Measurements from ENCODE around the gene SLC4A9.

SLC4A9 gene

DNA sequence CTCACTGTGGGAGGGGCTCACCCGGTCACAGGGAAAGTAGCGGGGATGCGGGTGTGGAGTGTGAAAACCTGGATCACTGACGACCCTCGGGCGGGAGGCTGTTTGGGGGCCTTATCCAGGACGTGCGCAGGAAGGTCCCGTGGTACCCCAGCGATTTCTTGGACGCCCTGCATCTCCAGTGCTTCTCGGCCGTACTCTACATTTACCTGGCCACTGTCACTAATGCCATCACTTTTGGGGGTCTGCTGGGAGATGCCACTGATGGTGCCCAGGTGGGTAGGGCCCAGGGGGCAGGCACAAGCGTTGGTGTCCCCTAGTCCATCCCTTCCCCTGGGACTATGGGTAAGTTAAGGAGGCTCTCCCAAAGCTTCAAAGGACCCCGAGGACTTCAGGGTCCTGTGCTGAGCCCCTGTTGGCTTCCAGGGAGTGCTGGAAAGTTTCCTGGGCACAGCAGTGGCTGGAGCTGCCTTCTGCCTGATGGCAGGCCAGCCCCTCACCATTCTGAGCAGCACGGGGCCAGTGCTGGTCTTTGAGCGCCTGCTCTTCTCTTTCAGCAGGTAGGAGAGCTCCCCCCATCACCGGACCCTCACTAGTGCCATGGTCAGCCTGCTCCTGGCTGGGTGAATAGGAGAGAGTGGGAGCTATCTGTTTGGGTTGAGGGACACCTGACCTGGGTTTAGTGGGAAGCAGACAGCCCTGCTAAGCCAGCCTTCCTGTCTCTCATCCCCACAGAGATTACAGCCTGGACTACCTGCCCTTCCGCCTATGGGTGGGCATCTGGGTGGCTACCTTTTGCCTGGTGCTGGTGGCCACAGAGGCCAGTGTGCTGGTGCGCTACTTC is 3.9 kb downstream of the SLC4A9 start:
- no peaks in the 10 kb centered on the region for H3K36me3 ChIP-seq (replicated peaks)
- no peak overlapping the region for H3K27ac ChIP-seq
- in situ Hi-C loops (cut with HindIII; ENCODE audit: low pct_ligation_motif_present, low sequenced_read_pairs), result no loop called here
- no peak for DNase-seq
- no peaks in the 10 kb centered on the region for H3K27me3 ChIP-seq (replicated peaks)
- H3K4me3 ChIP-seq (ENCODE audit: low read depth, low read length), result peak overlapping the region; percentile 48
- TF ChIP-seq, protein P1, sequence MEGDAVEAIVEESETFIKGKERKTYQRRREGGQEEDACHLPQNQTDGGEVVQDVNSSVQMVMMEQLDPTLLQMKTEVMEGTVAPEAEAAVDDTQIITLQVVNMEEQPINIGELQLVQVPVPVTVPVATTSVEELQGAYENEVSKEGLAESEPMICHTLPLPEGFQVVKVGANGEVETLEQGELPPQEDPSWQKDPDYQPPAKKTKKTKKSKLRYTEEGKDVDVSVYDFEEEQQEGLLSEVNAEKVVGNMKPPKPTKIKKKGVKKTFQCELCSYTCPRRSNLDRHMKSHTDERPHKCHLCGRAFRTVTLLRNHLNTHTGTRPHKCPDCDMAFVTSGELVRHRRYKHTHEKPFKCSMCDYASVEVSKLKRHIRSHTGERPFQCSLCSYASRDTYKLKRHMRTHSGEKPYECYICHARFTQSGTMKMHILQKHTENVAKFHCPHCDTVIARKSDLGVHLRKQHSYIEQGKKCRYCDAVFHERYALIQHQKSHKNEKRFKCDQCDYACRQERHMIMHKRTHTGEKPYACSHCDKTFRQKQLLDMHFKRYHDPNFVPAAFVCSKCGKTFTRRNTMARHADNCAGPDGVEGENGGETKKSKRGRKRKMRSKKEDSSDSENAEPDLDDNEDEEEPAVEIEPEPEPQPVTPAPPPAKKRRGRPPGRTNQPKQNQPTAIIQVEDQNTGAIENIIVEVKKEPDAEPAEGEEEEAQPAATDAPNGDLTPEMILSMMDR (IDR thresholded peaks at IDR 0.05; ENCODE audit: low read depth, low read length, missing control alignments), result no peak

DNA sequence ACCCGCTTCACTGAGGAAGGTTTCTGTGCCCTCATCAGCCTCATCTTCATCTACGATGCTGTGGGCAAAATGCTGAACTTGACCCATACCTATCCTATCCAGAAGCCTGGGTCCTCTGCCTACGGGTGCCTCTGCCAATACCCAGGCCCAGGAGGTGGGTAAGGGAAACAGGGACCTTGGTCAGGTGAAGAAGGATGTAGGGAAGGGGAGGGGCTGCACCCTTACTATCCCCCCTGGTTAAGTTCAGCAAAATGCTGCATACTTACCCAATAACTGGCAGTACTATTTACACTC is 4.4 kb downstream of the SLC4A9 start:
- TF ChIP-seq, protein P1 (IDR thresholded peaks at IDR 0.05; ENCODE audit: low read depth, low read length, missing control alignments), result no peak
- no peak overlapping the region for H3K4me3 ChIP-seq (ENCODE audit: low read depth, low read length)
- no peaks in the 10 kb centered on the region for H3K36me3 ChIP-seq (replicated peaks)
- H3K27me3 ChIP-seq (replicated peaks), result no peaks in the 10 kb centered on the region
- no peak overlapping the region for H3K27ac ChIP-seq
- in situ Hi-C loops (cut with HindIII; ENCODE audit: low pct_ligation_motif_present, low sequenced_read_pairs), result no loop called here
- no peak for DNase-seq

DNA sequence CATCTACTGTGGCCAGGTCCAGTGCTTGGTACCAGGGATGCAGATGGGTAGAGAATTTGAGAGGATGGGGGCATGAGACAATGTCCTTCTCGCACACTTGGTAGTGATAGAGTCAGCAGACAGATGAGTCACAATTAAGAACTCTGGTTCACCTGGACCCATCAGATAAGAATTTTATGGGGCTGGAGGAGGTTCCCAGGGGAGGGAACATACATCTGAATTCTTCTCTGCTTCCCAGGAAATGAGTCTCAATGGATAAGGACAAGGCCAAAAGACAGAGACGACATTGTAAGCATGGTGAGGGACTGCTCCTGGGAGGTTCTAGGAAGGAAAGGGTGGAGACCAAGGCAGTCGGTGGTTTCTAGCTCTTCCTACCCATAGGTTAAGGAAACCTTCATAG is 5.3 kb downstream of the SLC4A9 start:
- no peaks in the 10 kb centered on the region for H3K27me3 ChIP-seq (replicated peaks)
- no peak overlapping the region for H3K27ac ChIP-seq
- no peak for DNase-seq
- no peak overlapping the region for H3K4me3 ChIP-seq (ENCODE audit: low read depth, low read length)
- in situ Hi-C loops (cut with HindIII; ENCODE audit: low pct_ligation_motif_present, low sequenced_read_pairs), result no loop called here
- TF ChIP-seq, protein P1 (IDR thresholded peaks at IDR 0.05; ENCODE audit: low read depth, low read length, missing control alignments), result no peak
- H3K36me3 ChIP-seq (replicated peaks), result no peaks in the 10 kb centered on the region

DNA sequence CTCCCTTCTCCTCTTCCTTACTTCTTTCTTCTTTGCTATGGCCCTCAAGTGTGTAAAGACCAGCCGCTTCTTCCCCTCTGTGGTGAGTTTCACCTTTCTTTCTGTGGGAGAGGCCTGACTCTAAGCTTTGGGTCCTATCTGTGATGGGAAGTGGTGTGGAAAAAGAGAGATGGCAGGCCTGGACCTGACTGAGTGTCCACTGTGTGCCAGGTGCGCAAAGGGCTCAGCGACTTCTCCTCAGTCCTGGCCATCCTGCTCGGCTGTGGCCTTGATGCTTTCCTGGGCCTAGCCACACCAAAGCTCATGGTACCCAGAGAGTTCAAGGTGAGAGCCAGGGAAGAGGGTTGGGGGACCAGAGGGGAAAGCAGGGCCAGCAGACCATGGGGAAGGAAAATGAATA is 5.9 kb downstream of the SLC4A9 start:
- Histone ChIP-seq H3K36me3 (replicated peaks) (no peaks in the 10 kb centered on the region), H3K27ac (no peak overlapping the region), H3K4me3 (ENCODE audit: low read depth, low read length) (no peak overlapping the region), H3K27me3 (replicated peaks) (no peaks in the 10 kb centered on the region)
- DNase-seq, result no peak
- TF ChIP-seq, protein P1 (IDR thresholded peaks at IDR 0.05; ENCODE audit: low read depth, low read length, missing control alignments), result no peak
- in situ Hi-C loops (cut with HindIII; ENCODE audit: low pct_ligation_motif_present, low sequenced_read_pairs), result no loop called here

DNA sequence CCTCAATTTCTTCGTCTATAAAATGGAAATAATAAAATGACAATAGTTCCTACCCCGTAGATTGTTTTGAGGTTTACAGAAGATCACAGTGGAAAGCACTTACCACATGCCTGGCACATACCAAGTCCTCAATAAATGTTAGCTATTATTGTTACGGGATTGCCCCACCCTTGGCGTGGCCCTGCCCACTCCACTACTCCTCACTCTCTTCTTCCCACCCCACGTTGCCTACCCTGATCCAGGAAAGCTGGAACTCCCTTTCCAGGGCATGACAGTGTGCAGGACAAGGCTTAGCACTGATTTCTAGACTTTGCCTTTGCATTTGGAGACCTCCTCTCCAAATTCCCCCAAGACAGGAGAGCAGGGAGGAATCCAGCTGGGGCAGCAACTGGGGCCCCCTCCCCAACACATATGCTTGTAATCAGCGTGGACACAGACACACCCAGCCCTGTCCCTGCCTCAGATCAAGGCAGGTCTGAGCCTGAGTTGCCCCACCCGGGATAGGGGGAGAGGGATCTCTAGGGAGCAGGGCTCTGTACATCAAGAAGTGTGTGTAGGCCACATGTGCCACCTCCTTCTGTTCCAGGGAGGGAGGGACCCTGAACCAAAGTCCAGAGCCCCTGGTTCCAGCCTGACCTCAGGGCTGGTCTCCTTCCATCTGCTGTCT is 6.7 kb downstream of the SLC4A9 start:
- H3K4me3 ChIP-seq (ENCODE audit: low read depth, low read length), result no peak overlapping the region
- DNase-seq, result no peak
- TF ChIP-seq, protein P1 (IDR thresholded peaks at IDR 0.05; ENCODE audit: low read depth, low read length, missing control alignments), result no peak
- in situ Hi-C loops (cut with HindIII; ENCODE audit: low pct_ligation_motif_present, low sequenced_read_pairs), result no loop called here
- H3K36me3 ChIP-seq (replicated peaks), result no peaks in the 10 kb centered on the region
- no peak overlapping the region for H3K27ac ChIP-seq
- H3K27me3 ChIP-seq (replicated peaks), result no peaks in the 10 kb centered on the region
